ENCODE results near the gene ZNF350. TPM values are rescaled to one million over a fixed set of nuclear protein-coding genes. Genes with fewer than 3 reads are reported as not detected.

Gene ZNF350
- total RNA-seq, 2 donors from 2014 or later: 10.5 to 11.1 TPM

DNA sequence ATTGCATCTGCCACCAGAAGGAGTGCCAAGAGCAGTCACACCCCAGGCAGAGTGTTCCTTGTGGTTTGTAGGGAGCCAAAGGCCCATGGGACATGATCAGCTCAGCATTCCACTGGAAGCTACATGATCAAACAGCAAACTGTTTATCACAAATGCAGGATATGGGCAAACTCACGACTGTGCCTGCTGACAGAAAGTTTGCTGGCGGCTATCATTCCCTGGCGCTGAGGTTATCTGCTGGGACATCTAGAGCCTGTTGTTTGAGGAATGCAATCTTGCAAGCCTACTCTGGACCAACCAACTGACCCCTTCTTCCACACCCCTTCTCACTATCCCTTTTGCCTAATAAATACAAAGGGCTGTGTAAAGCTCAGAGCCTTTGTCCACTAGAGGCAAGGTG lies 67.0 kb downstream of the ZNF350 start:
- no peak for TF ChIP-seq CTCF (IDR thresholded peaks at IDR 0.05)
- H3K9ac ChIP-seq (ENCODE audit: low read depth in 2 of 2, low read length in 2 of 2): no peak overlapping the region
- no peaks in the 10 kb centered on the region for H3K27me3 ChIP-seq
- H3K4me1 ChIP-seq: no peaks in the 10 kb centered on the region
- H3K4me3 ChIP-seq: no peak overlapping the region
- intact Hi-C loops (cut with DNase I): loop anchor here (10.0 kb wide), 1 partner anchor 65 kb away; the partner anchor contains the start of gene ZNF350
- peaks cover 11% of the 10 kb centered on the region for H3K9me3 ChIP-seq
- H3K36me3 ChIP-seq: no peaks in the 10 kb centered on the region
- DNase-seq: no peak
- H3K27ac ChIP-seq: no peak overlapping the region

DNA sequence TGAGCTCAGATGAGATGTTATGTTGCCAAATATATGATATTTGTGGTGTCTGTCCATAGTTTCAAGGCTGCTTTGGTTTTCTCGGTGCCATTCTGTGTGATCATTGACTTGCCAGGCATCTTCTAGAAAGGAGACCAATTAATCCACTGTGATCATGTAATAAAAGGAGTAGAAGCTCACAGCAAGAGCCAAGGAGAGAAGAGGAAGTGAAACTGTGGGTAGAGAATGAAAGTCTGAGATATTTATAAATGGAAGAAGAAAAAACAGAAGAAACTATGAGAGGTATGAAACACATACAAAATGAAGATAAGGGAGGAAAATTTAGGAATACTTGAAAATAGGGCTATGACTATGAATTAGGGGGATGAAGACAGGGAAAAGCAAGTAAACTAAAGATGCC lies 70.5 kb downstream of the ZNF350 start:
- H3K36me3 ChIP-seq: no peaks in the 10 kb centered on the region
- no peaks in the 10 kb centered on the region for H3K9me3 ChIP-seq
- H3K27me3 ChIP-seq: no peaks in the 10 kb centered on the region
- TF ChIP-seq CTCF (IDR thresholded peaks at IDR 0.05): no peak
- H3K27ac ChIP-seq: no peak overlapping the region
- intact Hi-C loops (cut with DNase I): no loop called here
- no peaks in the 10 kb centered on the region for H3K4me1 ChIP-seq
- H3K9ac ChIP-seq (ENCODE audit: low read depth in 2 of 2, low read length in 2 of 2): no peak overlapping the region
- H3K4me3 ChIP-seq: no peak overlapping the region
- no peak for DNase-seq

- TF ChIP-seq CTCF (IDR thresholded peaks at IDR 0.05): no peak
- intact Hi-C loops (cut with DNase I): no loop called here
- H3K9me3 ChIP-seq: no peaks in the 10 kb centered on the region
Measured at GRCh38 chr19:51915324-51915867, 71.2 kb downstream of the ZNF350 start.

More at GRCh38 chr19:51915324-51915867, 71.2 kb downstream of the ZNF350 start:
- Histone ChIP-seq H3K4me3 (no peak overlapping the region), H3K4me1 (no peaks in the 10 kb centered on the region), H3K27ac (no peak overlapping the region), H3K36me3 (no peaks in the 10 kb centered on the region), H3K27me3 (no peaks in the 10 kb centered on the region), H3K9ac (ENCODE audit: low read depth in 2 of 2, low read length in 2 of 2) (no peak overlapping the region)
- DNase-seq: no peak

Other genes starting within 250 kb of the ZNF350 start
- 1 to 10 TPM in 1 of 2 donors, under 1 TPM in 1; 0.69 to 2.5 TPM for gene FPR1, start 235.0 kb downstream of the ZNF350 start, total RNA-seq
- gene FPR2, start 225.7 kb downstream of the ZNF350 start, total RNA-seq: 1 to 10 TPM in 1 of 2 donors, under 1 TPM in 1; 0.47 to 1.1 TPM
- gene FPR3, start 191.7 kb downstream of the ZNF350 start, total RNA-seq: 1 to 10 TPM; 1.3 to 7.1 TPM
- gene ZNF577, start 98.9 kb downstream of the ZNF350 start, total RNA-seq: 1 to 10 TPM; 5.5 to 7.4 TPM
- 1 to 10 TPM; 8.1 to 8.2 TPM for gene ZNF649, start 81.8 kb downstream of the ZNF350 start, total RNA-seq
- 1 to 10 TPM; 4.2 to 4.4 TPM for gene ZNF613, start 59.4 kb downstream of the ZNF350 start, total RNA-seq
- gene ZNF615, start 21.4 kb upstream of the ZNF350 start, total RNA-seq: 1 to 10 TPM; 4.6 to 4.7 TPM
- 1 to 10 TPM; 3.3 to 4.2 TPM for gene ZNF614, start 41.5 kb upstream of the ZNF350 start, total RNA-seq
- gene ZNF432, start 62.0 kb upstream of the ZNF350 start, total RNA-seq: 1 to 10 TPM; 7.7 to 7.8 TPM
- 10 to 100 TPM; 12.5 to 12.8 TPM for gene ZNF841, start 108.9 kb upstream of the ZNF350 start, total RNA-seq
- 1 to 10 TPM; 6.8 to 8.5 TPM for gene ZNF616, start 153.1 kb upstream of the ZNF350 start, total RNA-seq
- 10 to 100 TPM; 10.2 to 10.6 TPM for gene ZNF836, start 184.8 kb upstream of the ZNF350 start, total RNA-seq
- gene PPP2R1A, start 203.2 kb upstream of the ZNF350 start, total RNA-seq: 100 to 1,000 TPM; 273 to 378 TPM

Data from colonic mucosa (tissue), 4 donors.